Esophagus squamous epithelium (tissue), 5 donors: ENCODE data around the gene SLC25A15. TPM values are rescaled to one million over a fixed set of nuclear protein-coding genes. Genes with fewer than 3 reads are reported as not detected.
A peak's percentile ranks its signal among the peaks of the same experiment; 100 is the strongest.

ENCODE experiments used
- DNase-seq: peaks from one replicate; lab custom pipeline; 2025; lab: John Stamatoyannopoulos, UW
- H3K27ac ChIP-seq, 4 donors: fragments of 200-600 bp; sonication (generic); one replicate each; pipeline ENCODE4 v1.5.1; 2016 to 2019; ENCODE audit warnings: mild to moderate bottlenecking in 1 of 4
- H3K27me3 ChIP-seq, 4 donors: fragments of 200-600 bp; sonication (generic); 1 replicate in 3 of 4; 2 replicates in 1 of 4; pipeline versions ENCODE4 v1.5.1 to v1.6.0; 2017 to 2021; ENCODE audit warnings: antibody characterized with exemption in 1 of 4
- H3K36me3 ChIP-seq, 3 donors: fragments of 200-600 bp; sonication (generic); one replicate each; pipeline ENCODE4 v1.5.1; 2016 to 2019
- H3K4me1 ChIP-seq, 3 donors: fragments of 200-600 bp; sonication (generic); one replicate each; pipeline ENCODE4 v1.5.1; 2017 to 2019
- H3K4me3 ChIP-seq, 4 donors: fragments of 200-600 bp; sonication (generic); 1 replicate in 3 of 4; 2 replicates in 1 of 4; pipeline ENCODE4 v1.5.1; 2016 to 2019; ENCODE audit warnings: mild to moderate bottlenecking in 2 of 4, moderate library complexity in 1 of 4
- H3K9me3 ChIP-seq, 3 donors: fragments of 200-600 bp; sonication (generic); one replicate each; pipeline ENCODE4 v1.5.1; 2016 to 2019
- POLR2A ChIP-seq, 4 donors: fragments of 450-650 bp; IDR thresholded peaks; one replicate each; pipeline ENCODE4 v1.6.1; 2017; ENCODE audit warnings: antibody characterized with exemption in 4 of 4, mild to moderate bottlenecking in 4 of 4, moderate library complexity in 3 of 4
- WGBS, 2 donors: methylation state at CpG; one replicate each; pipeline ENCODE4 v1.1.5; 2018; 5-methylcytosine and 5-hydroxymethylcytosine counted together
- intact Hi-C: fragments of 100-400 bp; cut with DNase I; formaldehyde crosslinking; loops from one replicate; pipeline ENCODE4 v1.15.0; 2022
- total RNA-seq, 4 donors: library from RNA; depleted of rRNA; stranded (reverse); fragments of >200 nt; gene quantifications; one replicate each; pipeline ENCODE4 v1.1.0, GENCODE V29; 2016
- TF ChIP-seq, protein P1 (sequence below), 6 experiments: fragments of 450-650 bp in 4 of 6; fragments of 200-600 bp in 2 of 6; sonication (generic) in 2 of 6; IDR thresholded peaks; one replicate each; pipeline ENCODE4 v1.5.1; 2016 to 2019; ENCODE audit warnings: antibody characterized with exemption in 6 of 6, mild to moderate bottlenecking in 4 of 6, moderate library complexity in 4 of 6
- donor health status: DM: yes; HTN: yes; CAD: no.

The SLC25A15 gene
- 10 to 100 TPM in 2 of 4 donors, 1 to 10 TPM in 2; 6.4 to 12.1 (median 9.8) TPM for total RNA-seq

DNA sequence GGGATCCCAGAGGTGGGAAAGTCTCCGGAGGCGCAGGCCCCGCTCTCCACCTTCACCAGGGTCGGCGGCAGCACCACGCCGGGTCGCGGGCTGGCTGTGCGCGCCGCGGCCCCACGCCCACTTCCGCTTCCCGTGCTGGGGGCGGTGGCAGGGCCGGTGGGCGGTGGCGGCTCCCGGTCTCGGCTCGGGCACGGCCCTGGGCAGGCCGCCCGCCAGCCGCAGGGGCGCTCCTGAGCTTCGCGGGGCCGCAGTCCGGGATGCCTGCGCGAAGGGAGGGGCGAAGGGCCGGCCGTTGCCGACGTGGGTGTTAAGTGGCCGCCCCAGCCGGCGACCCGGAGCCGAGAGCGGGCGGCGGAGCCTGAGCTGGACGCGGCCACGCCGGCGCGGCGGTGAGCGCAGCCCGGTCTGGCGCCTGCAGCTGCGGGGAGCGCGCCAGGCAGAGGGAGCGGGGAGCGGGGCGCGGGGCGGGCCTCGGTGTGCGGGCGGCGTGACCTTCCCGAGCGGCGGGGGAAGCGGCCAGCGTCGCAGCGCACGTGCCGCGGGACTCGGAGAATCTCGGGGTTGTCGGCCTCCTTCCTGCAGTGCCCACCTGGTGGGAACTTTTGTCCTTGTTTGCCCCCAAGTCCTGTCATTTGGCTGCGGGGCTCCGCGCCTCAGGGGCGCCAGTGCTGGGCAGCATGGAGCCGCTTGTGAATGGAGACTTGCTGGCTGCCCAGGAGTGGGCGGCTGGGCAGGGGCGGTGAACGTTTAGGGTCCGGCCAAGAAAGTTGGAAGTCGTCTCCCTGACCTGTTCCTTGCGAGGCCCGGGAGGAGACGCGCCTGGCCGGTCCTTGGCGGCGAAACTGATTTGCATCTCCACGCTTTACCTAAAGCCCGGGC, at the start of gene SLC25A15:
Gene SLC25A15 (plus strand): TSS at position 337 of the 879 bp plus-strand sequence. CDS start 3,616 bp downstream, outside the sequence.
- Histone ChIP-seq H3K9me3 (no peaks in the 10 kb centered on the region), H3K4me1 (peaks cover 0 to 18% (median 4%) of the 10 kb centered on the region in 3 donors), H3K4me3 (peak within 1 kb of the TSS; percentile 56 to 85 (median 80)), H3K36me3 (peaks cover 0 to 16% (median 0%) of the 10 kb centered on the region in 3 donors), H3K27ac (peak within 1 kb of the TSS; percentile 79 to 90 (median 86)), H3K27me3 (no peaks in the 10 kb centered on the region)
- 0% methylated on average over 3 of the region's 101 CpGs; no CpG with 5 or more reads in 1 of the 2 donors for WGBS, 2 donors
- TF ChIP-seq, protein P1, sequence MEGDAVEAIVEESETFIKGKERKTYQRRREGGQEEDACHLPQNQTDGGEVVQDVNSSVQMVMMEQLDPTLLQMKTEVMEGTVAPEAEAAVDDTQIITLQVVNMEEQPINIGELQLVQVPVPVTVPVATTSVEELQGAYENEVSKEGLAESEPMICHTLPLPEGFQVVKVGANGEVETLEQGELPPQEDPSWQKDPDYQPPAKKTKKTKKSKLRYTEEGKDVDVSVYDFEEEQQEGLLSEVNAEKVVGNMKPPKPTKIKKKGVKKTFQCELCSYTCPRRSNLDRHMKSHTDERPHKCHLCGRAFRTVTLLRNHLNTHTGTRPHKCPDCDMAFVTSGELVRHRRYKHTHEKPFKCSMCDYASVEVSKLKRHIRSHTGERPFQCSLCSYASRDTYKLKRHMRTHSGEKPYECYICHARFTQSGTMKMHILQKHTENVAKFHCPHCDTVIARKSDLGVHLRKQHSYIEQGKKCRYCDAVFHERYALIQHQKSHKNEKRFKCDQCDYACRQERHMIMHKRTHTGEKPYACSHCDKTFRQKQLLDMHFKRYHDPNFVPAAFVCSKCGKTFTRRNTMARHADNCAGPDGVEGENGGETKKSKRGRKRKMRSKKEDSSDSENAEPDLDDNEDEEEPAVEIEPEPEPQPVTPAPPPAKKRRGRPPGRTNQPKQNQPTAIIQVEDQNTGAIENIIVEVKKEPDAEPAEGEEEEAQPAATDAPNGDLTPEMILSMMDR (IDR thresholded peaks at IDR 0.05): peak in 2 of 6 experiments; percentile 20 to 38
- peak in 2 of 4 donors; percentile 26 to 37 for TF ChIP-seq POLR2A (IDR thresholded peaks at IDR 0.05)
- intact Hi-C loops: no loop called here
- DNase-seq: peak; percentile 4

DNA sequence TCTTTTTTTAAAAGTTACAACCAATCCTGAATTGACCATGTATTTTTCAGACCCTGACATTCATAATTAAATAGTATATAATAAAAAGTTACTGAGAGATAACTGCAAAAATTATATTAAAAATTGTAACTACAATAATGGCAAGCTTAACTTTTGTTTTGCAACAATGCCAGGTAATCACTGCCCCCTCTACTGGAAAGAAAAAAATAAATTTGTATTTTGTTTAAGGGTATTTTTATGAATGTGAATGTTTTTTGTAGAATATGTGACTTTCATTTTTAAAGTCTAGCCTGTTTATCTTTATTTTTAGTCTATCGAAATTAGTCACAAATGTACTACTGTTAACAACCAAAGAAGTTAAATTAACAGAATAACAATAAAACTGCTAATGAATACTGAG, 40.1 kb upstream of the SLC25A15 start:
- Histone ChIP-seq H3K4me3 (no peak overlapping the region), H3K27ac (no peak overlapping the region), H3K4me1 (no peaks in the 10 kb centered on the region), H3K9me3 (no peaks in the 10 kb centered on the region), H3K27me3 (no peaks in the 10 kb centered on the region), H3K36me3 (peaks cover 0 to 73% (median 5%) of the 10 kb centered on the region in 3 donors)
- DNase-seq: no peak
- TF ChIP-seq POLR2A (IDR thresholded peaks at IDR 0.05): no peak
- TF ChIP-seq, protein P1 (IDR thresholded peaks at IDR 0.05): no peak
- intact Hi-C loops: no loop called here
- WGBS, 2 donors: 77 to 96% methylated on average over 1 of the region's 1 CpG

DNA sequence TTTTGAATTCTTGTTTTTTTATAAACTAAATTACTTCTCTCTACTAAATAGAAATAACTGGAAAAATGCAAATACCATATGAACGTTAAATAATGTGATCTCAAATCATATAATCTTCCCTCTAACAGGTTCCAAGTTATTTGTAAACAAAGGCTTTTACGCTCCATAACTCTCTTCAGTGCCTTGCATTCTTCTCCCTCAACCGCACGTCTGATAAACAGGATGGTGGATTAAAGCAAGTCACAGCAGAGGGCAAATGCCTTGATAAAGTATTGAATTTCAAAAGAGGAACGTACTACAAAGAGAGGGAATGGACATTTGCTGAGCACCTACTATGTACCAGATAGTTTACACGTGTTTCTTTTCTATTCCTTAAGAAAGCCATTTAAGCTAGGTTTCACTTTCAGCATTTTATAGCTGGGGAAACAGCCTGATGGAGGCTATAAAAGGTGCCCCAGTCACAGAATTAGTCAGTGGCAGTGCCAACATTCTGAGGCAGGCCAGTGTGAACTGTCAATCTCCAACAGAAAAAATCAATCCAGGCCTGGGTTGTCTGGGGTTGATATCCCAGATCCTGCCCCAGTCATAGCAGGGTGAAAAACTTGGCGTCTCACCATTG, 34.2 kb upstream of the SLC25A15 start:
- no peak overlapping the region for H3K27ac ChIP-seq
- TF ChIP-seq, protein P1 (IDR thresholded peaks at IDR 0.05): no peak
- TF ChIP-seq POLR2A (IDR thresholded peaks at IDR 0.05): no peak
- H3K36me3 ChIP-seq: peaks cover 0 to 94% (median 8%) of the 10 kb centered on the region in 3 donors
- intact Hi-C loops: no loop called here
- no peaks in the 10 kb centered on the region for H3K4me1 ChIP-seq
- 68 to 77% methylated on average over 7 of the region's 7 CpGs for whole genome bisulfite sequencing, 2 donors
- DNase-seq: no peak
- H3K9me3 ChIP-seq: no peaks in the 10 kb centered on the region
- H3K27me3 ChIP-seq: no peaks in the 10 kb centered on the region
- no peak overlapping the region for H3K4me3 ChIP-seq

DNA sequence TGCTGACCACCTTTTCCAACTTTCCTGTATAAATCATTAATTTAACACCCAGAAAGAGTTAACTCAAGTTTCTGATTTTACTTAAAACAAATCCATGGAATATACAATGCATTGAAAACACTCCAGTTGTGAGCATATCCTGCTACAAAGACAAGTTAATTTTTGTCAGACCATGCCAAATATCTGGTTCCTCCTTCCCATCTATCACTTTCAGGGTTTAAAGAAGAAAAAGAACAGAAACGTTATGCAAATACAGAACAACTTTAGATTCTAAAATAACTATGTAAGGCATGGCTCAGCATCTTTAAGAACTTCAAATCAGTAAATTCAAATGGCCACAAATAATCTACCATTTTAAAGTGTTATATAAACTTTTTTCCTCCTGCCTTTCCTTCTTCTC, 33.4 kb upstream of the SLC25A15 start:
- Histone ChIP-seq H3K27me3 (no peaks in the 10 kb centered on the region), H3K9me3 (no peaks in the 10 kb centered on the region), H3K4me1 (no peaks in the 10 kb centered on the region), H3K36me3 (peaks cover 0 to 97% (median 8%) of the 10 kb centered on the region in 3 donors), H3K4me3 (no peak overlapping the region), H3K27ac (no peak overlapping the region)
- no peak for TF ChIP-seq POLR2A (IDR thresholded peaks at IDR 0.05)
- TF ChIP-seq, protein P1 (IDR thresholded peaks at IDR 0.05): no peak
- DNase-seq: no peak
- 47 to 59% methylated on average over 1 of the region's 1 CpG for WGBS, 2 donors
- intact Hi-C loops: no loop called here

DNA sequence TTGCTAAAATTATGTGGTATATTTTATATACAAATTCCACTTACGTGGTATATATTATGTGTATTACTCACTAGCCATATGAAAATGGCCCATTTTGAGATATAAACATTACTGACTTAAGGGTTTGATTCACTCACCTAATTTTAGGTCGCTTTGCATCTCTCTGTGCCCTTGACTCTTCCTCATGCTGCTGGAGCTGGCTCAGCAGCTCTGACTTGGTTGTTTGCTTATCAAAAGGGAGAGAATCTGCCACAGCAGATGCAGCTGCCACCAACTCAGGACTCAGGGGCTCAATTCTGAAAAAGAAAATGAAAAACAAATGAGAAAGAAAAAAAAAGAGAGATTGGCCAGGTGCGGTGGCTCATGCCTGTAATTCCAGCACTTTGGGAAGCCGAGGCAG, 30.6 kb upstream of the SLC25A15 start:
- H3K4me3 ChIP-seq: no peak overlapping the region
- intact Hi-C loops: no loop called here
- no peaks in the 10 kb centered on the region for H3K27me3 ChIP-seq
- DNase-seq: no peak
- TF ChIP-seq POLR2A (IDR thresholded peaks at IDR 0.05): no peak
- TF ChIP-seq, protein P1 (IDR thresholded peaks at IDR 0.05): no peak
- H3K9me3 ChIP-seq: no peaks in the 10 kb centered on the region
- H3K27ac ChIP-seq: no peak overlapping the region
- 91 to 93% methylated on average over 4 of the region's 4 CpGs for WGBS, 2 donors
- peaks cover 0 to 94% (median 3%) of the 10 kb centered on the region in 3 donors for H3K36me3 ChIP-seq
- H3K4me1 ChIP-seq: no peaks in the 10 kb centered on the region
